MCF 10A (cell line): Measurements from ENCODE around the gene JAKMIP2. TPM values are rescaled to one million over a fixed set of nuclear protein-coding genes. Genes with fewer than 3 reads are reported as not detected.
A peak's percentile ranks its signal among the peaks of the same experiment; 100 is the strongest.

ENCODE experiments used
- BruUV-seq: library from RNA; stranded (reverse); fragments of 400-500 nt; replicated peaks from 2 replicates; lab custom pipeline; 2021; lab: Mats Ljungman, UMichigan
- CTCF ChIA-PET: fragments of 300-600 bp; sonication (Branson Sonifier 250); formaldehyde crosslinking; extraction: SDS; loops from one replicate; lab custom pipeline; 2021; ENCODE audit warnings: antibody characterized with exemption, inconsistent platforms; lab: Yijun Ruan, JAX
- POLR2A ChIA-PET: fragments of 300-600, 350-650 bp; sonication (Branson Sonifier 250); formaldehyde crosslinking; extraction: SDS; loops from one replicate; lab custom pipeline; 2020; ENCODE audit warnings: antibody characterized with exemption, inconsistent platforms; lab: Yijun Ruan, JAX
- DNase-seq: peaks from one replicate; pipeline ENCODE4 v3.0.0-alpha.2; 2018; ENCODE audit not compliant: unreplicated experiment
- H3K27ac Mint-ChIP-seq: one replicate; pipeline ENCODE4 v1.8.0; 2022; ENCODE audit warnings: mild to moderate bottlenecking, low read depth, mixed read lengths; ENCODE audit not compliant: unreplicated experiment
- H3K27me3 Mint-ChIP-seq: one replicate; pipeline ENCODE4 v1.8.0; 2022; ENCODE audit warnings: mixed read lengths; ENCODE audit not compliant: insufficient read depth, unreplicated experiment
- H3K36me3 Mint-ChIP-seq: one replicate; pipeline ENCODE4 v1.8.0; 2022; ENCODE audit warnings: mild to moderate bottlenecking, moderate library complexity, mixed read lengths; ENCODE audit not compliant: insufficient read depth, unreplicated experiment
- H3K4me1 Mint-ChIP-seq: one replicate; pipeline ENCODE4 v1.8.0; 2022; ENCODE audit warnings: mixed read lengths; ENCODE audit not compliant: insufficient read depth, unreplicated experiment
- H3K4me3 Mint-ChIP-seq: one replicate; pipeline ENCODE4 v1.8.0; 2022; ENCODE audit warnings: mild to moderate bottlenecking, moderate library complexity, mixed read lengths; ENCODE audit not compliant: unreplicated experiment
- H3K9me3 Mint-ChIP-seq: one replicate; pipeline ENCODE4 v1.8.0; 2022; ENCODE audit warnings: mixed read lengths; ENCODE audit not compliant: unreplicated experiment
- intact Hi-C: fragments of 100-400 bp; cut with micrococcal nuclease; formaldehyde crosslinking; loops from 2 replicates; pipeline ENCODE4 v1.14.1; 2022
- total RNA-seq: library from RNA; stranded (reverse); gene quantifications from 2 replicates; pipeline ENCODE4 v1.2.3, GENCODE V29; 2022
- TF ChIP-seq, protein P1 (sequence below): fragments of 200-600 bp; IDR thresholded peaks from one replicate; pipeline ENCODE4 v1.8.0; 2022; ENCODE audit warnings: antibody characterized with exemption, mild to moderate bottlenecking; ENCODE audit not compliant: unreplicated experiment

The JAKMIP2 gene
- total RNA-seq, 1 experiment from 2014 or later = not detected

- Mint-ChIP-seq H3K36me3 (no peaks in the 10 kb centered on the region), H3K4me1 (peaks cover 23% of the 10 kb centered on the region), H3K9me3 (no peaks in the 10 kb centered on the region), H3K27ac (no peak overlapping the region), H3K27me3 (no peaks in the 10 kb centered on the region), H3K4me3 (no peak overlapping the region)
- TF ChIP-seq, protein P1, sequence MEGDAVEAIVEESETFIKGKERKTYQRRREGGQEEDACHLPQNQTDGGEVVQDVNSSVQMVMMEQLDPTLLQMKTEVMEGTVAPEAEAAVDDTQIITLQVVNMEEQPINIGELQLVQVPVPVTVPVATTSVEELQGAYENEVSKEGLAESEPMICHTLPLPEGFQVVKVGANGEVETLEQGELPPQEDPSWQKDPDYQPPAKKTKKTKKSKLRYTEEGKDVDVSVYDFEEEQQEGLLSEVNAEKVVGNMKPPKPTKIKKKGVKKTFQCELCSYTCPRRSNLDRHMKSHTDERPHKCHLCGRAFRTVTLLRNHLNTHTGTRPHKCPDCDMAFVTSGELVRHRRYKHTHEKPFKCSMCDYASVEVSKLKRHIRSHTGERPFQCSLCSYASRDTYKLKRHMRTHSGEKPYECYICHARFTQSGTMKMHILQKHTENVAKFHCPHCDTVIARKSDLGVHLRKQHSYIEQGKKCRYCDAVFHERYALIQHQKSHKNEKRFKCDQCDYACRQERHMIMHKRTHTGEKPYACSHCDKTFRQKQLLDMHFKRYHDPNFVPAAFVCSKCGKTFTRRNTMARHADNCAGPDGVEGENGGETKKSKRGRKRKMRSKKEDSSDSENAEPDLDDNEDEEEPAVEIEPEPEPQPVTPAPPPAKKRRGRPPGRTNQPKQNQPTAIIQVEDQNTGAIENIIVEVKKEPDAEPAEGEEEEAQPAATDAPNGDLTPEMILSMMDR = no peak
- DNase-seq = no peak
- intact Hi-C loops = no loop called here
- POLR2A ChIA-PET = no interaction called here
- CTCF ChIA-PET = interaction anchor here (0.6 to 15.3 kb wide), 7 partner anchors 12 to 340 kb away, joined by 3 to 156 read pairs (median 6); no protein-coding TSS in a partner anchor
- BruUV-seq = no TSS peak
Observed at GRCh38 chr5:147564124-147564486, 218.4 kb downstream of the JAKMIP2 start.

- no peak for DNase-seq
- TF ChIP-seq, protein P1 = no peak
- Mint-ChIP-seq H3K9me3 (no peaks in the 10 kb centered on the region), H3K4me3 (no peak overlapping the region), H3K36me3 (no peaks in the 10 kb centered on the region), H3K27me3 (no peaks in the 10 kb centered on the region), H3K27ac (no peak overlapping the region), H3K4me1 (peaks cover 23% of the 10 kb centered on the region)
- no TSS peak for BruUV-seq
- intact Hi-C loops = no loop called here
- ChIA-PET CTCF (interaction anchor here (0.6 to 15.3 kb wide), 6 partner anchors 13 to 340 kb away, joined by 3 to 156 read pairs (median 4); no protein-coding TSS in a partner anchor), POLR2A (no interaction called here)
Observed at GRCh38 chr5:147563466-147564123, 218.9 kb downstream of the JAKMIP2 start.

GRCh38 chr5:147561435-147561834, 221.1 kb downstream of the JAKMIP2 start:
- no peaks in the 10 kb centered on the region for H3K27me3 Mint-ChIP-seq

DNA sequence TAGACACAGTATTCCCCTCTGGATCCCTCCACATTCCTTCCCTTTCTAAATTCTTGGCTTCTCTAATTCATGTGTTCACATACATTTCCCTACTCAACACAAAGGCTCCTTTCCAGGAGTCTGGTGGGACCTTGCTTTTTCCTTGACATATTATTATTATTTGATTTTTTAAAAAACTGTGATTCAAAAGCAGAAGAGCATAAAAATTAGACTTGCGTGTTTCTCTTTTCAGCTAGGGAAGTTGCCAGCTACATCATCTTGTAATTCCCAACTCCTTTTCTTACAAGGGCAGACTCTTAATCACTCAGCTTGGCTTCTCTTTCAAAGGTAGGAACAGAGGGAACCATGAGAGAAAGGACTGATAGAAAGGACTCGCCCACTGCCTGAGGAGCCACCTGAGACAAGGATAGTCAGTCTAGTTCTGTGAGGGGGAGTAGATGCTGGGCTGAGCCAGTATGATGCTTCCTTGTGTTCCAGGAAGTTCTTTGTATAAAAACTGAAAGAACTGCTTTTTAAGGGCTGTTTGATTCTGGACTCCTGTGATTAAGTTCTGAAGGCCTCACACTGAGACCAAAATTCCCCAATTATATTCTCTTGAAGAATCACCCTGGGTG, 221.7 kb downstream of the JAKMIP2 start:
- Mint-ChIP-seq H3K4me1 (peaks cover 7% of the 10 kb centered on the region), H3K27ac (peak overlapping the region; percentile 11), H3K27me3 (no peaks in the 10 kb centered on the region), H3K36me3 (no peaks in the 10 kb centered on the region), H3K4me3 (no peak overlapping the region), H3K9me3 (no peaks in the 10 kb centered on the region)
- ChIA-PET POLR2A (no interaction called here), CTCF (interaction anchor here (0.7 to 15.3 kb wide), 10 partner anchors 9 to 835 kb away, joined by 3 to 156 read pairs (median 6); no protein-coding TSS in a partner anchor)
- no peak for DNase-seq
- TF ChIP-seq, protein P1 = no peak
- intact Hi-C loops = no loop called here
- BruUV-seq = no TSS peak

More at GRCh38 chr5:147561435-147561834, 221.1 kb downstream of the JAKMIP2 start:
- Mint-ChIP-seq H3K36me3 (no peaks in the 10 kb centered on the region), H3K4me1 (peaks cover 9% of the 10 kb centered on the region), H3K4me3 (no peak overlapping the region), H3K27ac (peak overlapping the region; percentile 11), H3K9me3 (no peaks in the 10 kb centered on the region)
- BruUV-seq = no TSS peak
- ChIA-PET CTCF (interaction anchor here (0.7 to 15.3 kb wide), 5 partner anchors 10 to 836 kb away, joined by 3 to 156 read pairs (median 4); no protein-coding TSS in a partner anchor), POLR2A (no interaction called here)
- no peak for DNase-seq
- TF ChIP-seq, protein P1 = no peak
- intact Hi-C loops = no loop called here
